Body of pancreas (tissue), 4 donors: Measurements from ENCODE around the gene PFAS. TPM values are rescaled to one million over a fixed set of nuclear protein-coding genes. Genes with fewer than 3 reads are reported as not detected.

ENCODE experiments used
- ATAC-seq: fragments of 150-250 bp; one replicate; pipeline ENCODE4 v1.9.1; 2016
- DNase-seq, 4 donors: peaks; one replicate each; pipeline ENCODE4 v3.0.0-alpha.2; 2019
- H3K27ac ChIP-seq, 4 donors: fragments of 200-600 bp; sonication (generic); 1 replicate in 3 of 4; 2 replicates in 1 of 4; pipeline versions ENCODE4 v1.5.1 to v1.6.1; 2016 to 2019; ENCODE audit warnings: mild to moderate bottlenecking in 1 of 4, mixed read lengths in 1 of 4, moderate library complexity in 1 of 4
- H3K27me3 ChIP-seq, 2 donors: fragments of 200-600 bp; sonication (generic); one replicate each; pipeline ENCODE4 v1.6.0; 2016; ENCODE audit warnings: mild to moderate bottlenecking in 1 of 2
- H3K36me3 ChIP-seq, 2 donors: fragments of 200-600 bp; sonication (generic); replicated peaks in 1 of 2; 2 replicates each; pipeline ENCODE4 v1.5.1; 2016; ENCODE audit warnings: low read depth in 2 of 2; ENCODE audit not compliant: insufficient read depth in 1 of 2
- H3K4me1 ChIP-seq: fragments of 200-600 bp; sonication (generic); one replicate; pipeline ENCODE4 v1.6.0; 2016
- H3K4me3 ChIP-seq, 2 donors: fragments of 200-600 bp; sonication (generic); 1 replicate in 1 of 2; 2 replicates in 1 of 2; pipeline ENCODE4 v1.5.1; 2016 to 2019
- H3K9me3 ChIP-seq, 3 donors: fragments of 200-600 bp; sonication (generic); 1 replicate in 2 of 3; 2 replicates in 1 of 3; pipeline ENCODE4 v1.5.1; 2016
- CTCF ChIP-seq, 7 experiments: fragments of 450-650 bp in 4 of 7; fragments of 200-600 bp in 3 of 7; sonication (generic) in 3 of 7; IDR thresholded peaks; one replicate each; pipeline ENCODE4 v1.5.1; 2016 to 2019; ENCODE audit warnings: antibody characterized with exemption in 7 of 7
- POLR2A ChIP-seq, 3 donors: fragments of 450-650 bp; IDR thresholded peaks; one replicate each; pipeline ENCODE4 v1.6.1; 2016; ENCODE audit warnings: antibody characterized with exemption in 3 of 3, mild to moderate bottlenecking in 2 of 3
- WGBS, 2 donors: methylation state at CpG; one replicate each; pipeline ENCODE4 v1.1.5; 2017; 5-methylcytosine and 5-hydroxymethylcytosine counted together
- intact Hi-C: fragments of 100-400 bp; cut with DNase I; formaldehyde crosslinking; loops from one replicate; pipeline ENCODE4 v1.15.1; 2023
- total RNA-seq, 2 donors: library from RNA; depleted of rRNA; stranded (reverse); fragments of >200 nt; gene quantifications; one replicate each; pipeline ENCODE4 v1.1.0, GENCODE V29; 2016

PFAS gene
- total RNA-seq, 2 donors from 2014 or later, result 9.9 to 33.0 TPM

DNA sequence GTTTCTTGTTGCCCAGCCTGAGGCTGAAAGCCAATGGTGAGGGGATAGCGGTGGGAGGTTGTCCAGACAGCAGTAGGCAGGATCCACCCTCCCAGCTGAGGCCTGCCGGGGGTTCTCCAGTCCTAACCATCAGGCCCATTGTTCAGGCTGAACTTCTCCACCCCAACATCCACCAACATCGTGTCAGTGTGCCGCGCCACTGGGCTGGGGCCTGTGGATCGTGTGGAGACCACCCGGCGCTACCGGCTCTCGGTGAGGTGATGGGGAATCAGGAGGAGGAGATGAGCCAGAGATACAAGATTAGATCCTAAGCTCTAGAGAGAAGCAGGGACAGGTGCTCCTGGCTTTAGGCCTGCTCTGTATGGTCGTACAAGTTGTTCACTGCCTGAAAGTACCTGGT is 5.8 kb downstream of the PFAS start:
- H3K4me3 ChIP-seq, result no peak overlapping the region
- 93 to 94% methylated on average over 11 of the region's 11 CpGs for WGBS, 2 donors
- peaks cover 3% of the 10 kb centered on the region for H3K4me1 ChIP-seq
- peaks cover 0 to 9% of the 10 kb centered on the region in 2 donors for H3K36me3 ChIP-seq
- intact Hi-C loops, result no loop called here
- H3K9me3 ChIP-seq, result no peaks in the 10 kb centered on the region
- DNase-seq, result no peak
- TF ChIP-seq CTCF (IDR thresholded peaks at IDR 0.05), result no peak
- no peak for TF ChIP-seq POLR2A (IDR thresholded peaks at IDR 0.05)
- H3K27ac ChIP-seq, result no peak overlapping the region
- H3K27me3 ChIP-seq, result no peaks in the 10 kb centered on the region
- no peak for ATAC-seq

GRCh38 chr17:8255499-8255898 is 6.4 kb downstream of the PFAS start:
- H3K36me3 ChIP-seq, result peaks cover 0 to 9% of the 10 kb centered on the region in 2 donors
- ATAC-seq (no peak), DNase-seq (no peak)
- no peaks in the 10 kb centered on the region for H3K27me3 ChIP-seq
- TF ChIP-seq CTCF (IDR thresholded peaks at IDR 0.05) (no peak), POLR2A (IDR thresholded peaks at IDR 0.05) (no peak)
- H3K27ac ChIP-seq, result no peak overlapping the region
- H3K4me3 ChIP-seq, result no peak overlapping the region
- no peaks in the 10 kb centered on the region for H3K9me3 ChIP-seq
- H3K4me1 ChIP-seq, result no peaks in the 10 kb centered on the region
- 90 to 100% methylated on average over 2 to 9 of the region's 9 CpGs for WGBS, 2 donors
- intact Hi-C loops, result no loop called here

- intact Hi-C loops, result no loop called here
- Histone ChIP-seq H3K36me3 (peaks cover 0 to 9% of the 10 kb centered on the region in 2 donors), H3K9me3 (no peaks in the 10 kb centered on the region), H3K4me3 (no peak overlapping the region), H3K4me1 (no peaks in the 10 kb centered on the region), H3K27ac (no peak overlapping the region), H3K27me3 (no peaks in the 10 kb centered on the region)
- 89% methylated on average over 9 of the region's 10 CpGs; no CpG with 5 or more reads in 1 of the 2 donors for WGBS, 2 donors
- no peak for TF ChIP-seq POLR2A (IDR thresholded peaks at IDR 0.05)
- no peak for TF ChIP-seq CTCF (IDR thresholded peaks at IDR 0.05)
- DNase-seq (no peak), ATAC-seq (no peak)
Observed at GRCh38 chr17:8256291-8256690, 7.2 kb downstream of the PFAS start.

- Histone ChIP-seq H3K27ac (no peak overlapping the region), H3K9me3 (no peaks in the 10 kb centered on the region), H3K27me3 (no peaks in the 10 kb centered on the region), H3K36me3 (peaks cover 0 to 9% of the 10 kb centered on the region in 2 donors), H3K4me3 (no peak overlapping the region), H3K4me1 (no peaks in the 10 kb centered on the region)
- no peak for DNase-seq
- 94 to 100% methylated on average over 6 of the region's 6 CpGs for WGBS, 2 donors
- no peak for ATAC-seq
- intact Hi-C loops, result no loop called here
- TF ChIP-seq POLR2A (IDR thresholded peaks at IDR 0.05) (no peak), CTCF (IDR thresholded peaks at IDR 0.05) (no peak)
Observed at GRCh38 chr17:8256691-8257090, 7.6 kb downstream of the PFAS start.

GRCh38 chr17:8257801-8258200 is 8.7 kb downstream of the PFAS start:
- intact Hi-C loops, result no loop called here
- peaks cover 0 to 10% of the 10 kb centered on the region in 2 donors for H3K36me3 ChIP-seq

More at GRCh38 chr17:8257801-8258200, 8.7 kb downstream of the PFAS start:
- Histone ChIP-seq H3K27me3 (no peaks in the 10 kb centered on the region), H3K27ac (no peak overlapping the region), H3K4me3 (no peak overlapping the region), H3K4me1 (no peaks in the 10 kb centered on the region), H3K9me3 (no peaks in the 10 kb centered on the region)
- 92 to 94% methylated on average over 8 of the region's 8 CpGs for WGBS, 2 donors
- TF ChIP-seq CTCF (IDR thresholded peaks at IDR 0.05) (no peak), POLR2A (IDR thresholded peaks at IDR 0.05) (no peak)
- no peak for DNase-seq
- ATAC-seq, result no peak
